HepG2 (cell line): Measurements from ENCODE around the gene AKR1C4. TPM values are rescaled to one million over a fixed set of nuclear protein-coding genes. Genes with fewer than 3 reads are reported as not detected.
A peak's percentile ranks its signal among the peaks of the same experiment; 100 is the strongest.

Experiments used
- ATAC-seq: fragments of 200-7000 bp; cut with Tn5 transposase; 3 replicates; pipeline ENCODE4 v1.9.1; 2020; ENCODE audit warnings: mild to moderate bottlenecking, moderate library complexity
- BruUV-seq: library from RNA; stranded (reverse); fragments of 400-500 nt; replicated peaks from 2 replicates; lab custom pipeline; 2021; lab: Mats Ljungman, UMichigan
- CTCF ChIA-PET: fragments of 300-600 bp; formaldehyde crosslinking; extraction: SDS; loops from one replicate; lab custom pipeline; 2021; ENCODE audit warnings: low total read pairs, inconsistent platforms, low intra/inter-chr PET ratio; lab: Yijun Ruan, JAX
- POLR2A ChIA-PET: fragments of 350-600 bp; sonication (Branson Sonifier 250); formaldehyde crosslinking; loops from one replicate; lab custom pipeline; 2020; ENCODE audit warnings: antibody characterized with exemption, inconsistent platforms; lab: Yijun Ruan, JAX
- DNase-seq: peaks from one replicate; pipeline ENCODE4 v3.0.0-alpha.2; 2015; ENCODE audit warnings: low spot score
- FAIRE-seq: peaks from 3 replicates; lab custom pipeline; 2011; peaks lifted over from hg19 to GRCh38; lab: Jason Lieb, UNC
- H2AFZ ChIP-seq: one replicate; pipeline ENCODE4 v1.6.1; 2011; ENCODE audit warnings: low read length, inconsistent platforms
- H3K27ac ChIP-seq: fragments of 300-600 bp; 3 replicates; pipeline ENCODE4 v1.8.0; 2011; ENCODE audit warnings: mixed run types, mild to moderate bottlenecking, mixed read lengths, low read length, inconsistent platforms; ENCODE audit not compliant: insufficient read depth; ENCODE audit errors: extremely low read length
- H3K27me3 ChIP-seq, 2 experiments: fragments of 200-600 bp in 1 of 2; 2 replicates in 1 of 2; 3 replicates in 1 of 2; pipeline versions ENCODE4 v1.6.0 to v1.8.0; 2011; ENCODE audit warnings: low read length in 2 of 2, mild to moderate bottlenecking in 2 of 2, moderate library complexity in 2 of 2, inconsistent platforms in 1 of 2; ENCODE audit not compliant: insufficient read depth in 2 of 2, control insufficient read depth in 1 of 2
- H3K36me3 ChIP-seq, 2 experiments: fragments of 200-600 bp in 1 of 2; replicated peaks in 1 of 2; 2 replicates in 1 of 2; 3 replicates in 1 of 2; pipeline versions ENCODE4 v1.5.1 to v1.8.0; 2011; ENCODE audit warnings: low read length in 2 of 2, inconsistent platforms in 1 of 2; ENCODE audit not compliant: insufficient read depth in 2 of 2, control insufficient read depth in 1 of 2
- H3K4me1 ChIP-seq: 2 replicates; pipeline ENCODE4 v1.5.1; 2012; ENCODE audit warnings: low read length, inconsistent platforms; ENCODE audit not compliant: insufficient read depth
- H3K4me2 ChIP-seq: 2 replicates; pipeline ENCODE4 v1.6.0; 2011; ENCODE audit warnings: low read depth, low read length, inconsistent platforms
- H3K4me3 ChIP-seq, 3 experiments: fragments of 200-600 bp in 1 of 3; sonication (generic), shearing (Covaris generic) in 1 of 3; replicated peaks in 1 of 3; 2 replicates each; pipeline ENCODE4 v1.5.1; 2011 to 2016; ENCODE audit warnings: low read length in 3 of 3, inconsistent platforms in 2 of 3, low read depth in 2 of 3, mild to moderate bottlenecking in 2 of 3, control low read depth in 1 of 3, mixed read lengths in 1 of 3; ENCODE audit not compliant: insufficient read depth in 1 of 3
- H3K79me2 ChIP-seq: one replicate; pipeline ENCODE4 v1.6.1; 2011; ENCODE audit warnings: low read length, inconsistent platforms; ENCODE audit not compliant: insufficient read depth
- H3K9ac ChIP-seq: 2 replicates; pipeline ENCODE4 v1.6.0; 2011; ENCODE audit warnings: mild to moderate bottlenecking, low read depth, low read length, inconsistent platforms; ENCODE audit not compliant: insufficient read depth
- H3K9me3 ChIP-seq: 2 replicates; pipeline ENCODE4 v1.5.1; 2012; ENCODE audit warnings: mild to moderate bottlenecking, low read length
- H4K20me1 ChIP-seq: 2 replicates; pipeline ENCODE4 v1.6.0; 2011; ENCODE audit warnings: inconsistent platforms, mild to moderate bottlenecking, low read length, moderate library complexity; ENCODE audit not compliant: insufficient read depth
- ATF7 ChIP-seq, 2 experiments: fragments of 450-650 bp in 1 of 2; sonication (generic) in 1 of 2; formaldehyde crosslinking in 1 of 2; IDR thresholded peaks; 2 replicates each; pipeline versions ENCODE4 v1.4.0 to v1.6.1; 2016 to 2020; ENCODE audit warnings: antibody characterized with exemption in 1 of 2, mild to moderate bottlenecking in 1 of 2, missing genetic modification reagents in 1 of 2
- CENPT ChIP-seq: sonication (generic); formaldehyde crosslinking; IDR thresholded peaks from 2 replicates; pipeline ENCODE4 v1.8.0; 2022; ENCODE audit warnings: low read depth, mild to moderate bottlenecking, moderate library complexity, missing genetic modification reagents
- DR1 ChIP-seq: sonication (generic); formaldehyde crosslinking; IDR thresholded peaks from 2 replicates; pipeline ENCODE4 v1.8.0; 2021; ENCODE audit warnings: mild to moderate bottlenecking, missing genetic modification reagents, inconsistent platforms
- EHMT2 ChIP-seq: fragments of 200-600 bp; sonication (generic); IDR thresholded peaks from 2 replicates; pipeline ENCODE4 v1.7.0; 2017; ENCODE audit warnings: antibody characterized with exemption, low read depth, low read length, borderline replicate concordance
- FOXK1 ChIP-seq: sonication (generic); formaldehyde crosslinking; IDR thresholded peaks from 2 replicates; pipeline ENCODE4 v1.4.0; 2020; ENCODE audit warnings: low read depth, missing genetic modification reagents, borderline replicate concordance
- GATAD2A ChIP-seq: IDR thresholded peaks from 2 replicates; pipeline ENCODE4 v1.6.1; 2016
- JUND ChIP-seq: sonication (generic); formaldehyde crosslinking; IDR thresholded peaks from 2 replicates; pipeline ENCODE4 v1.8.0; 2022; ENCODE audit warnings: mild to moderate bottlenecking, missing genetic modification reagents
- KAT2B ChIP-seq: fragments of 150-350 bp; IDR thresholded peaks from 2 replicates; pipeline ENCODE4 v1.6.1; 2014; ENCODE audit warnings: low read depth, low read length, borderline replicate concordance
- LCORL ChIP-seq, 2 experiments: fragments of 450-650 bp in 1 of 2; sonication (generic) in 1 of 2; formaldehyde crosslinking in 1 of 2; IDR thresholded peaks; 2 replicates each; pipeline versions ENCODE4 v1.5.0 to v1.6.1; 2017 to 2020; ENCODE audit warnings: antibody characterized with exemption in 1 of 2, missing genetic modification reagents in 1 of 2
- MEIS2 ChIP-seq: sonication (generic); formaldehyde crosslinking; IDR thresholded peaks from 2 replicates; pipeline ENCODE4 v1.9.0; 2021; ENCODE audit warnings: mild to moderate bottlenecking, missing genetic modification reagents
- NR1H2 ChIP-seq: sonication (generic); formaldehyde crosslinking; IDR thresholded peaks from 2 replicates; pipeline ENCODE4 v1.8.1; 2022; ENCODE audit warnings: low read depth, missing genetic modification reagents, borderline replicate concordance
- SIN3A ChIP-seq: IDR thresholded peaks from 2 replicates; pipeline ENCODE4 v1.6.1; 2011; ENCODE audit warnings: low read depth, mild to moderate bottlenecking, control low read depth, low read length, borderline replicate concordance
- ZKSCAN1 ChIP-seq: fragments of 150-350 bp; IDR thresholded peaks from 2 replicates; pipeline ENCODE4 v1.6.1; 2014; ENCODE audit warnings: low read length
- ZNF274 ChIP-seq: sonication (generic); formaldehyde crosslinking; IDR thresholded peaks from 2 replicates; pipeline ENCODE4 v1.5.1; 2020; ENCODE audit warnings: mild to moderate bottlenecking, missing genetic modification reagents
- ZNF282 ChIP-seq: fragments of 450-650 bp; IDR thresholded peaks from 2 replicates; pipeline ENCODE4 v1.6.1; 2018; ENCODE audit not compliant: partially characterized antibody
- ZNF556 ChIP-seq: sonication (generic); formaldehyde crosslinking; IDR thresholded peaks from 2 replicates; pipeline ENCODE4 v1.4.0; 2020; ENCODE audit warnings: mild to moderate bottlenecking, missing genetic modification reagents, borderline replicate concordance
- ZNF580 ChIP-seq: IDR thresholded peaks from 2 replicates; pipeline ENCODE4 v1.6.1; 2016; ENCODE audit warnings: low read depth, borderline replicate concordance
- ZNF644 ChIP-seq: IDR thresholded peaks from 2 replicates; pipeline ENCODE4 v1.6.1; 2016; ENCODE audit warnings: low read depth
- WGBS: methylation state at CpG from one replicate; pipeline ENCODE4 v1.1.6; 2017; ENCODE audit warnings: low lambda C conversion rate; 5-methylcytosine and 5-hydroxymethylcytosine counted together
- in situ Hi-C: cut with HindIII; loops from 2 replicates; pipeline ENCODE4 v1.10.0; 2017; ENCODE audit warnings: low pct_unique_long_range_greater_than_20kb; ENCODE audit not compliant: extremely low pct_ligation_motif_present
- intact Hi-C: fragments of 100-400 bp; cut with micrococcal nuclease; formaldehyde crosslinking; loops from one replicate; pipeline ENCODE4 v1.10.0; 2022; ENCODE audit not compliant: unreplicated experiment
- polyA plus RNA-seq, 8 experiments: library from polyadenylated mRNA; depleted of rRNA in 3 of 8; stranded (reverse) in 7 of 8; unstranded in 1 of 8; fragments of >200 nt; fragmentation: Illumina TruSeq in 4 of 8; extraction: Trizol in 4 of 8; gene quantifications; 2 replicates each; pipeline versions ENCODE4 v1.2.1 to v1.2.3, GENCODE V29; 2011 to 2016; ENCODE audit warnings: low read depth in 4 of 8, missing spikeins in 1 of 8, mixed read lengths in 1 of 8; ENCODE audit not compliant: insufficient read depth in 1 of 8
- total RNA-seq, 5 experiments: library from RNA; depleted of rRNA; stranded (reverse); fragments of >200 nt; fragmentation: Illumina TruSeq; extraction: Trizol; gene quantifications; 2 replicates each; pipeline ENCODE4 v1.2.3, GENCODE V29; 2016; ENCODE audit warnings: low read depth in 1 of 5
- TF ChIP-seq, protein P1 (sequence below): sonication (generic); formaldehyde crosslinking; IDR thresholded peaks from 2 replicates; pipeline ENCODE4 v1.5.1; 2020; ENCODE audit warnings: missing genetic modification reagents, mild to moderate bottlenecking, borderline replicate concordance
- TF ChIP-seq, protein P2 (sequence below): sonication (generic); formaldehyde crosslinking; IDR thresholded peaks from 2 replicates; pipeline ENCODE4 v1.4.0; 2020; ENCODE audit warnings: mild to moderate bottlenecking, low read depth, missing genetic modification reagents
- TF ChIP-seq, protein P3 (sequence below): sonication (generic); formaldehyde crosslinking; IDR thresholded peaks from 2 replicates; pipeline ENCODE4 v1.8.0; 2022; ENCODE audit warnings: mild to moderate bottlenecking, missing genetic modification reagents, moderate library complexity

AKR1C4 gene
- total and polyA plus RNA-seq, 2 of the 13 experiments (the other 11 are each of a cell fraction or from before 2014, with no cell fraction given): 0.18 to 1.3 TPM

- ChIA-PET POLR2A (no interaction called here), CTCF (no interaction called here)
- in situ Hi-C loops: no loop called here
- Histone ChIP-seq H3K79me2 (no peaks in the 10 kb centered on the region), H3K9ac (peak overlapping the region; percentile 27; the same call in 1 of the 2 replicates), H3K4me1 (peaks cover 33% of the 10 kb centered on the region), H4K20me1 (no peaks in the 10 kb centered on the region), H2AFZ (no peak overlapping the region), H3K27ac (peak overlapping the region; percentile 82), H3K9me3 (peaks cover 22% of the 10 kb centered on the region; the same call in 1 of the 2 replicates), H3K27me3 (no peaks in the 10 kb centered on the region), H3K4me3 (no peak overlapping the region), H3K36me3 (no peaks in the 10 kb centered on the region), H3K4me2 (peak overlapping the region; percentile 46)
- BruUV-seq: no TSS peak
- peak; percentile 97 for ATAC-seq
- peak; percentile 93 for DNase-seq
- intact Hi-C loops: loop anchor here (5.0 kb wide), 1 partner anchor 96 kb away; no protein-coding TSS in a partner anchor
- 4% methylated on average over 1 of the region's 1 CpG for WGBS
- FAIRE-seq: peak; percentile 56
- TF ChIP-seq DR1 (CRISPR knock-in tag): no peak
- TF ChIP-seq KAT2B: no peak
- peak; percentile 43; the same call in 1 of the 2 replicates for TF ChIP-seq JUND
- peak; percentile 95 for TF ChIP-seq GATAD2A (CRISPR knock-in tag)
- TF ChIP-seq, protein P1, sequence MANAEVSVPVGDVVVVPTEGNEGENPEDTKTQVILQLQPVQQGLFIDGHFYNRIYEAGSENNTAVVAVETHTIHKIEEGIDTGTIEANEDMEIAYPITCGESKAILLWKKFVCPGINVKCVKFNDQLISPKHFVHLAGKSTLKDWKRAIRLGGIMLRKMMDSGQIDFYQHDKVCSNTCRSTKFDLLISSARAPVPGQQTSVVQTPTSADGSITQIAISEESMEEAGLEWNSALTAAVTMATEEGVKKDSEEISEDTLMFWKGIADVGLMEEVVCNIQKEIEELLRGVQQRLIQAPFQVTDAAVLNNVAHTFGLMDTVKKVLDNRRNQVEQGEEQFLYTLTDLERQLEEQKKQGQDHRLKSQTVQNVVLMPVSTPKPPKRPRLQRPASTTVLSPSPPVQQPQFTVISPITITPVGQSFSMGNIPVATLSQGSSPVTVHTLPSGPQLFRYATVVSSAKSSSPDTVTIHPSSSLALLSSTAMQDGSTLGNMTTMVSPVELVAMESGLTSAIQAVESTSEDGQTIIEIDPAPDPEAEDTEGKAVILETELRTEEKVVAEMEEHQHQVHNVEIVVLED (CRISPR knock-in tag): no peak
- no peak for TF ChIP-seq ZKSCAN1
- no peak for TF ChIP-seq NR1H2
- peak; percentile 89; the same call in 1 of the 2 replicates for TF ChIP-seq ZNF556
- no peak for TF ChIP-seq EHMT2
- TF ChIP-seq, protein P2, sequence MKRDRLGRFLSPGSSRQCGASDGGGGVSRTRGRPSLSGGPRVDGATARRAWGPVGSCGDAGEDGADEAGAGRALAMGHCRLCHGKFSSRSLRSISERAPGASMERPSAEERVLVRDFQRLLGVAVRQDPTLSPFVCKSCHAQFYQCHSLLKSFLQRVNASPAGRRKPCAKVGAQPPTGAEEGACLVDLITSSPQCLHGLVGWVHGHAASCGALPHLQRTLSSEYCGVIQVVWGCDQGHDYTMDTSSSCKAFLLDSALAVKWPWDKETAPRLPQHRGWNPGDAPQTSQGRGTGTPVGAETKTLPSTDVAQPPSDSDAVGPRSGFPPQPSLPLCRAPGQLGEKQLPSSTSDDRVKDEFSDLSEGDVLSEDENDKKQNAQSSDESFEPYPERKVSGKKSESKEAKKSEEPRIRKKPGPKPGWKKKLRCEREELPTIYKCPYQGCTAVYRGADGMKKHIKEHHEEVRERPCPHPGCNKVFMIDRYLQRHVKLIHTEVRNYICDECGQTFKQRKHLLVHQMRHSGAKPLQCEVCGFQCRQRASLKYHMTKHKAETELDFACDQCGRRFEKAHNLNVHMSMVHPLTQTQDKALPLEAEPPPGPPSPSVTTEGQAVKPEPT (CRISPR knock-in tag): no peak
- no peak for TF ChIP-seq SIN3A
- no peak for TF ChIP-seq ZNF274 (CRISPR knock-in tag)
- no peak for TF ChIP-seq ATF7 (IDR thresholded peaks at IDR 0.05)
- TF ChIP-seq ATF7 (CRISPR knock-in tag; IDR thresholded peaks at IDR 0.05): no peak
- peak; percentile 82; the same call in 1 of the 2 replicates for TF ChIP-seq FOXK1 (CRISPR knock-in tag)
- no peak for TF ChIP-seq CENPT (CRISPR knock-in tag)
- no peak for TF ChIP-seq ZNF580 (CRISPR knock-in tag)
- TF ChIP-seq, protein P3, sequence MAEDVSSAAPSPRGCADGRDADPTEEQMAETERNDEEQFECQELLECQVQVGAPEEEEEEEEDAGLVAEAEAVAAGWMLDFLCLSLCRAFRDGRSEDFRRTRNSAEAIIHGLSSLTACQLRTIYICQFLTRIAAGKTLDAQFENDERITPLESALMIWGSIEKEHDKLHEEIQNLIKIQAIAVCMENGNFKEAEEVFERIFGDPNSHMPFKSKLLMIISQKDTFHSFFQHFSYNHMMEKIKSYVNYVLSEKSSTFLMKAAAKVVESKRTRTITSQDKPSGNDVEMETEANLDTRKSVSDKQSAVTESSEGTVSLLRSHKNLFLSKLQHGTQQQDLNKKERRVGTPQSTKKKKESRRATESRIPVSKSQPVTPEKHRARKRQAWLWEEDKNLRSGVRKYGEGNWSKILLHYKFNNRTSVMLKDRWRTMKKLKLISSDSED: no peak
- no peak; the same call in 1 of the 2 replicates for TF ChIP-seq MEIS2 (CRISPR knock-in tag)
- peak; percentile 73 for TF ChIP-seq ZNF644 (CRISPR knock-in tag)
- no peak for TF ChIP-seq ZNF282
- TF ChIP-seq LCORL (IDR thresholded peaks at IDR 0.05): peak; percentile 99
- peak; percentile 94 for TF ChIP-seq LCORL (CRISPR knock-in tag; IDR thresholded peaks at IDR 0.05)
Measured at GRCh38 chr10:5243521-5243987, 46.9 kb downstream of the AKR1C4 start.
